Spinal cord (tissue), 10 donors: ENCODE results near the gene SPATA6. TPM values are rescaled to one million over a fixed set of nuclear protein-coding genes. Genes with fewer than 3 reads are reported as not detected.

Source experiments
- DNase-seq, 6 donors: peaks; one replicate each; pipeline versions ENCODE4 v3.0.0 to v3.0.0-alpha.2; 2013 to 2015; ENCODE audit warnings: low spot score in 6 of 6, low read depth in 4 of 6
- H3K27ac ChIP-seq: one replicate; pipeline ENCODE4 v1.5.1; 2013; ENCODE audit warnings: low read depth, low read length, control low read depth
- H3K27me3 ChIP-seq: one replicate; pipeline ENCODE4 v1.6.1; 2013; ENCODE audit warnings: low read length; ENCODE audit not compliant: control insufficient read depth, insufficient read depth
- H3K36me3 ChIP-seq: one replicate; pipeline ENCODE4 v1.6.1; 2013; ENCODE audit warnings: low read length; ENCODE audit not compliant: control insufficient read depth, insufficient read depth
- H3K4me1 ChIP-seq: one replicate; pipeline ENCODE4 v1.6.1; 2013; ENCODE audit warnings: low read length; ENCODE audit not compliant: control insufficient read depth, insufficient read depth
- H3K4me3 ChIP-seq: one replicate; pipeline ENCODE4 v1.5.1; 2013; ENCODE audit warnings: low read depth, low read length, control low read depth
- H3K9me3 ChIP-seq: one replicate; pipeline ENCODE4 v1.6.1; 2013; ENCODE audit warnings: low read length; ENCODE audit not compliant: control insufficient read depth, insufficient read depth
- WGBS: methylation state at CpG from one replicate; pipeline ENCODE4 v1.1.5; 2013; ENCODE audit warnings: missing lambda C conversion rate; ENCODE audit not compliant: insufficient coverage; 5-methylcytosine and 5-hydroxymethylcytosine counted together
- polyA plus RNA-seq, 2 donors: library from polyadenylated mRNA; unstranded; fragments of 120-200 nt; gene quantifications; one replicate each; pipeline ENCODE4 v1.2.1, GENCODE V29; 2013; ENCODE audit not compliant: insufficient read length in 2 of 2
- total RNA-seq, 2 donors: library from RNA; depleted of rRNA in 1 of 2; stranded (reverse); fragments of 120-200 nt in 1 of 2; fragments of >200 nt in 1 of 2; gene quantifications; one replicate each; pipeline versions ENCODE4 v1.2.3 to v1.2.4, GENCODE V29; 2013 to 2014
- donor health status: healthy.

SPATA6 gene
- total and polyA plus RNA-seq, 4 donors: 18.7 to 71.1 (median 33.9) TPM

- H3K27ac ChIP-seq: no peak overlapping the region
- no peaks in the 10 kb centered on the region for H3K4me1 ChIP-seq
- H3K36me3 ChIP-seq: no peaks in the 10 kb centered on the region
- no peaks in the 10 kb centered on the region for H3K27me3 ChIP-seq
- H3K4me3 ChIP-seq: no peak overlapping the region
- no peaks in the 10 kb centered on the region for H3K9me3 ChIP-seq
- WGBS: no CpG with 5 or more reads among the region's 2 CpGs
- no peak for DNase-seq
These were observed 75.8 kb downstream of the SPATA6 start for GRCh38 chr1:48396208-48396607.

GRCh38 chr1:48391926-48392325, 80.1 kb downstream of the SPATA6 start:
- Histone ChIP-seq H3K27ac (no peak overlapping the region), H3K36me3 (no peaks in the 10 kb centered on the region), H3K4me1 (no peaks in the 10 kb centered on the region), H3K9me3 (no peaks in the 10 kb centered on the region), H3K27me3 (no peaks in the 10 kb centered on the region), H3K4me3 (no peak overlapping the region)
- DNase-seq: no peak
- no CpG with 5 or more reads among the region's 2 CpGs for WGBS

DNA sequence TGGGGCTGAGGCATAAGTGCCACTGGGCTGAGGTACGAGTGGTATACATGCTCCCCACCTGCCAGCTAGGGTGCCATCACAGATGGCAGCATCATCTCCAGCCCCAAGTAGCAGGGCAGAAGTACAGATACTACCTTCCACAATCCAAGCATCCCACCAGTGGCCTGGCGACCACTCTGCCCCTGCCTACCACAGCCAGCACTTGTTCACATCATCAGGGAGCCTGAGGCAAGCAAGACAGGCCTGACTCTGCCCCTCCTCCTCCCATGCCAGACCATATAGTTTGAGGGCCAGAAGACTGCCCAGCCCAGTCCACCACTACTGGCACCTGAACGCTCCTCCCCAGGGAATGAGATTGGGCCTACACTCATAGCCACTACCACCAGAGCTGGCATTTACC, 84.6 kb downstream of the SPATA6 start:
- WGBS: 97% methylated on average over 3 of the region's 3 CpGs
- H3K27me3 ChIP-seq: no peaks in the 10 kb centered on the region
- no peaks in the 10 kb centered on the region for H3K4me1 ChIP-seq
- no peaks in the 10 kb centered on the region for H3K36me3 ChIP-seq
- no peak for DNase-seq
- H3K27ac ChIP-seq: no peak overlapping the region
- H3K4me3 ChIP-seq: no peak overlapping the region
- no peaks in the 10 kb centered on the region for H3K9me3 ChIP-seq

GRCh38 chr1:48374785-48375184, 97.2 kb downstream of the SPATA6 start:
- Histone ChIP-seq H3K4me1 (no peaks in the 10 kb centered on the region), H3K9me3 (peaks cover 12% of the 10 kb centered on the region), H3K27me3 (no peaks in the 10 kb centered on the region), H3K4me3 (no peak overlapping the region), H3K27ac (no peak overlapping the region), H3K36me3 (no peaks in the 10 kb centered on the region)
- no peak for DNase-seq

- Histone ChIP-seq H3K4me1 (no peaks in the 10 kb centered on the region), H3K27me3 (no peaks in the 10 kb centered on the region), H3K4me3 (no peak overlapping the region), H3K9me3 (peaks cover 13% of the 10 kb centered on the region), H3K36me3 (peaks cover 2% of the 10 kb centered on the region), H3K27ac (no peak overlapping the region)
- DNase-seq: no peak
- no CpG with 5 or more reads among the region's 2 CpGs for WGBS
These were observed 100.4 kb downstream of the SPATA6 start for GRCh38 chr1:48371598-48371997.

DNA sequence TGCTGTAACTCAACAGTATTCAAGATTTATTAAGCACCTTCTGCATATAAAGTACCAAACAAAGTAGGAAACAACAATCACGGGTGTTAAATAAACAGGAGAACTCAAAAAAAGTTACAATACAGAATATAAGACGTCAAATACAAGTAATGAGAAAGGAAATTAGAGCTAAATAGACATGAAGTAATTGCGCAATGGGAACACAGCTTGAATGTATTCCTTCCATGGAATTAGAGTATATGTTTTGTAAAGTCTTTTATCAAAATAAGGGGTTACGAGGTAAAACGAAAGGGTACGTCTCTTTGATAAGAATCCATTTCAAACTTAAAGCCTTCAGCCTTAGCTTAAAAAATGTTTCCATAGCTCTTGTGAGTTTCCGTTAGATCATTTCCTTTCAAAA, 109.1 kb downstream of the SPATA6 start:
- no peak for DNase-seq
- H3K4me1 ChIP-seq: no peaks in the 10 kb centered on the region
- WGBS: 89% methylated on average over 3 of the region's 7 CpGs
- no peaks in the 10 kb centered on the region for H3K9me3 ChIP-seq
- no peaks in the 10 kb centered on the region for H3K36me3 ChIP-seq
- H3K27me3 ChIP-seq: no peaks in the 10 kb centered on the region
- H3K4me3 ChIP-seq: no peak overlapping the region
- H3K27ac ChIP-seq: no peak overlapping the region

GRCh38 chr1:48356901-48357300, 115.1 kb downstream of the SPATA6 start:
- Histone ChIP-seq H3K36me3 (no peaks in the 10 kb centered on the region), H3K27ac (no peak overlapping the region), H3K4me1 (no peaks in the 10 kb centered on the region), H3K9me3 (no peaks in the 10 kb centered on the region), H3K4me3 (no peak overlapping the region), H3K27me3 (no peaks in the 10 kb centered on the region)
- peak in 5 of 6 donors; percentile 6 to 49 (median 7) for DNase-seq

- no peak overlapping the region for H3K27ac ChIP-seq
- H3K4me1 ChIP-seq: no peaks in the 10 kb centered on the region
- WGBS: no CpG with 5 or more reads among the region's 4 CpGs
- no peak for DNase-seq
- no peaks in the 10 kb centered on the region for H3K36me3 ChIP-seq
- no peak overlapping the region for H3K4me3 ChIP-seq
- no peaks in the 10 kb centered on the region for H3K27me3 ChIP-seq
- H3K9me3 ChIP-seq: peaks cover 4% of the 10 kb centered on the region
These were observed 127.6 kb downstream of the SPATA6 start for GRCh38 chr1:48344373-48344772.

DNA sequence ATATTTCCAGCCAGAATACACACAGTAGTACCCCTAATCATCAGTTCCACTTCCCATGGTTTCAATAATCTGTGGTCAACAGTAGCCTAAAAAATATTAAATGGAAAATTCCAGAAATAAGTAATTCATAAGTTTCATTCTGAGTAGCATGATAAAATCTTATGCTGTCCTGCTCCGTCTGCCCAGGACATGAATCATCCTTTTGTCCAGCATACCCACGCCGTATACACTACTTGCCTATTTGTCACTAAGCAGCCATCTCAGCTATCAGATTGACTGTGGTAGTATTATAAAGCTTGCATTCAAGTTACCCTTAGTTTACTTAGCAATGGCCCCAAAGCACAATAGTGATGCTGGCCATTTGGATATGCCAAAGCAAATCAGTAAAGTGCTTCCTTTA, 130.8 kb downstream of the SPATA6 start:
- no peak for DNase-seq
- H3K9me3 ChIP-seq: peaks cover under 1% of the 10 kb centered on the region
- H3K27me3 ChIP-seq: no peaks in the 10 kb centered on the region
- no peaks in the 10 kb centered on the region for H3K4me1 ChIP-seq
- no peak overlapping the region for H3K27ac ChIP-seq
- no CpG with 5 or more reads among the region's 3 CpGs for WGBS
- no peak overlapping the region for H3K4me3 ChIP-seq
- no peaks in the 10 kb centered on the region for H3K36me3 ChIP-seq

DNA sequence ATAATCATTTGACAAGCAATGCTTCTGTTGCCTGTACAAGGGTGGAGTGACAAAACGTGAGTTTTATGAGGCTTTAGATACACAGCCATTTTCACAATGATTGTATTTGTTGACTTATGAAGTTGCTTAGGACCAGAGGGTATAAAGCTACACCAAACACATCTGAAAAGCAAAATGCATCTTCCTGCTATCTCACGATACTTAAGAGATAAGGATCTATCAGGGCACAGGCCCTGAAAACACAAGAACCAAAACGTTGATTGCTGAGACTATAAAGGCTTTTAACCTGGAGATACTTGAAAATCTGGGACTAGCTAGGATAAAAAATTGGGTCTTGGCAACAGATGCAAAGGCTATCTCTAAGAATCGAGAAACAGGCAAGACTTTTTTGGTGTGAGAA, 133.7 kb downstream of the SPATA6 start:
- Histone ChIP-seq H3K4me3 (no peak overlapping the region), H3K27me3 (no peaks in the 10 kb centered on the region), H3K27ac (no peak overlapping the region), H3K4me1 (no peaks in the 10 kb centered on the region), H3K9me3 (peaks cover 5% of the 10 kb centered on the region), H3K36me3 (no peaks in the 10 kb centered on the region)
- 100% methylated on average over 2 of the region's 4 CpGs for WGBS
- DNase-seq: no peak
